Liver (tissue), 9 donors: ENCODE measurements around the gene CATSPERB. TPM values are rescaled to one million over a fixed set of nuclear protein-coding genes. Genes with fewer than 3 reads are reported as not detected.

Source experiments
- DNase-seq: peaks from one replicate; pipeline ENCODE4 v3.0.0-alpha.2; 2017; ENCODE audit warnings: low spot score
- H3K27ac ChIP-seq, 2 donors: one replicate each; pipeline ENCODE4 v1.7.0; 2013; ENCODE audit warnings: inconsistent platforms in 2 of 2, low read length in 2 of 2, control low read depth in 1 of 2, low read depth in 1 of 2, mild to moderate bottlenecking in 1 of 2
- H3K27me3 ChIP-seq, 4 donors: one replicate each; pipeline versions ENCODE4 v1.6.1 to v1.7.0; 2013; ENCODE audit warnings: low read length in 3 of 4, inconsistent platforms in 1 of 4, mild to moderate bottlenecking in 1 of 4, moderate library complexity in 1 of 4; ENCODE audit not compliant: control insufficient read depth in 4 of 4, insufficient read depth in 4 of 4
- H3K36me3 ChIP-seq, 4 donors: one replicate each; pipeline versions ENCODE4 v1.6.1 to v1.7.0; 2013; ENCODE audit warnings: low read length in 3 of 4, mild to moderate bottlenecking in 3 of 4, low read depth in 1 of 4, moderate library complexity in 1 of 4; ENCODE audit not compliant: control insufficient read depth in 4 of 4, insufficient read depth in 3 of 4
- H3K4me1 ChIP-seq, 4 donors: one replicate each; pipeline versions ENCODE4 v1.6.1 to v1.7.0; 2013; ENCODE audit warnings: low read length in 3 of 4, mild to moderate bottlenecking in 3 of 4, moderate library complexity in 1 of 4; ENCODE audit not compliant: control insufficient read depth in 4 of 4, insufficient read depth in 4 of 4
- H3K4me3 ChIP-seq, 3 donors: one replicate each; pipeline versions ENCODE4 v1.6.1 to v1.7.0; 2013; ENCODE audit warnings: low read length in 3 of 3, control low read depth in 1 of 3, low read depth in 1 of 3, mild to moderate bottlenecking in 1 of 3
- H3K9ac ChIP-seq, 2 donors: one replicate each; pipeline ENCODE4 v1.7.0; 2013; ENCODE audit warnings: low read length in 2 of 2, mild to moderate bottlenecking in 2 of 2, moderate library complexity in 2 of 2, control low read depth in 1 of 2, low read depth in 1 of 2
- H3K9me3 ChIP-seq, 4 donors: one replicate each; pipeline versions ENCODE4 v1.6.1 to v1.7.0; 2013; ENCODE audit warnings: low read length in 3 of 4; ENCODE audit not compliant: control insufficient read depth in 4 of 4
- EGR1 ChIP-seq, 2 donors: IDR thresholded peaks; 2 replicates each; pipeline ENCODE4 v1.6.1; 2016 to 2018; ENCODE audit warnings: antibody characterized with exemption in 2 of 2, low read depth in 2 of 2
- FOXA2 ChIP-seq: IDR thresholded peaks from 2 replicates; pipeline ENCODE4 v1.6.1; 2016; ENCODE audit warnings: antibody characterized with exemption
- GABPA ChIP-seq, 2 donors: IDR thresholded peaks in 1 of 2; conservative IDR thresholded peaks in 1 of 2; 2 replicates each; pipeline ENCODE4 v1.6.1; 2016; ENCODE audit warnings: antibody characterized with exemption in 2 of 2, mild to moderate bottlenecking in 1 of 2, moderate library complexity in 1 of 2
- HNF4G ChIP-seq: IDR thresholded peaks from 2 replicates; pipeline ENCODE4 v1.6.1; 2016; ENCODE audit warnings: antibody characterized with exemption
- JUND ChIP-seq, 2 donors: IDR thresholded peaks; 2 replicates each; pipeline ENCODE4 v1.6.1; 2016; ENCODE audit warnings: antibody characterized with exemption in 2 of 2
- NR2F2 ChIP-seq: IDR thresholded peaks from 2 replicates; pipeline ENCODE4 v1.6.1; 2016; ENCODE audit warnings: antibody characterized with exemption
- RAD21 ChIP-seq, 2 donors: IDR thresholded peaks; 2 replicates each; pipeline ENCODE4 v1.6.1; 2016; ENCODE audit warnings: antibody characterized with exemption in 2 of 2, mild to moderate bottlenecking in 2 of 2
- RXRA ChIP-seq, 2 donors: IDR thresholded peaks; 2 replicates each; pipeline ENCODE4 v1.6.1; 2017 to 2018; ENCODE audit warnings: antibody characterized with exemption in 2 of 2, mild to moderate bottlenecking in 1 of 2
- SP1 ChIP-seq: IDR thresholded peaks from 2 replicates; pipeline ENCODE4 v1.6.1; 2018; ENCODE audit warnings: antibody characterized with exemption, mild to moderate bottlenecking
- TAF1 ChIP-seq: conservative IDR thresholded peaks from 2 replicates; pipeline ENCODE4 v1.6.1; 2016; ENCODE audit warnings: antibody characterized with exemption, mild to moderate bottlenecking
- YY1 ChIP-seq: IDR thresholded peaks from 2 replicates; pipeline ENCODE4 v1.6.1; 2016; ENCODE audit warnings: antibody characterized with exemption, mild to moderate bottlenecking
- whole genome bisulfite sequencing: extraction: QIAGEN DNeasy Blood & Tissue Kit; methylation state at CpG from one replicate; pipeline ENCODE4 v1.1.7; 2013; 5-methylcytosine and 5-hydroxymethylcytosine counted together
- polyA plus RNA-seq, 2 donors: library from polyadenylated mRNA; stranded (reverse) in 1 of 2; unstranded in 1 of 2; fragments of 200-250 nt in 1 of 2; fragments of >200 nt in 1 of 2; fragmentation: Nextera tagmentation in 1 of 2; extraction: Ambion mirVana in 1 of 2; gene quantifications; one replicate each; pipeline versions ENCODE4 v1.2.1 to v1.2.3, GENCODE V29; 2013 to 2015
- total RNA-seq, 2 donors: library from RNA; depleted of rRNA; stranded (reverse); fragments of >200 nt; gene quantifications; one replicate each; pipeline ENCODE4 v1.2.3, GENCODE V29; 2014
- TF ChIP-seq, protein P1 (sequence below): IDR thresholded peaks from 2 replicates; pipeline ENCODE4 v1.6.1; 2016; ENCODE audit warnings: antibody characterized with exemption
- TF ChIP-seq, protein P2 (sequence below): fragments of 150-350 bp; IDR thresholded peaks from 2 replicates; pipeline ENCODE4 v1.5.1; 2017; ENCODE audit warnings: improper control_type of control experiment, low read depth, low read length; ENCODE audit not compliant: missing input control
- TF ChIP-seq, protein P3 (sequence below): IDR thresholded peaks from 2 replicates; pipeline ENCODE4 v1.6.1; 2016; ENCODE audit warnings: antibody characterized with exemption
- TF ChIP-seq, protein P4 (sequence below): IDR thresholded peaks from 2 replicates; pipeline ENCODE4 v1.6.1; 2016; ENCODE audit warnings: antibody characterized with exemption
- TF ChIP-seq, protein P5 (sequence below): IDR thresholded peaks from 2 replicates; pipeline ENCODE4 v1.6.1; 2016; ENCODE audit warnings: antibody characterized with exemption, mild to moderate bottlenecking
- donor health status: healthy.
- donor health status: healthy.
- donor health status: healthy.
- donor health status: healthy.
- donor health status: healthy.

CATSPERB gene
- total and polyA plus RNA-seq, 4 donors, result 0.01 to 0.59 (median 0.07) TPM; not detected in 1

DNA sequence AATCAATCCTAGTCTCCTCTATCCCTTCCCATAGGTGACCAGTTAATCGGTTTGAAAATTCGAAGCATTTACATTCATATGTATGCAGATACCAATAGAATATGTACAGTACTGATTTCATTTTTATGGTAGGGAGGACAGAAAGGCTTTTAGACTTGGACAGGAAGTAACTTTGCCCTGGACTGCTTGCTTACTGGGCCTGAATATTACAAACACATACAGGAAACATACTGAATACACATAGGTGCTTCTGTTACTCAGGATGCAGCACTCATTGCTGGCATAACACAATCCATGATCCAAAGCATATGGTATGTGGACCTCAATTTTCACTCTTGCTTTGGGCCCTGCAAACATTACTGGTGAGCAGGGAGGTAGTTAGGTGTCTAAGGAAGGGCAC is 71.1 kb downstream of the CATSPERB start:
- no peak for DNase-seq
- WGBS, result 92% methylated on average over 2 of the region's 2 CpGs
- Histone ChIP-seq H3K4me3 (no peak overlapping the region), H3K36me3 (no peaks in the 10 kb centered on the region), H3K9me3 (no peaks in the 10 kb centered on the region), H3K9ac (no peak overlapping the region), H3K27ac (no peak overlapping the region), H3K27me3 (no peaks in the 10 kb centered on the region), H3K4me1 (no peaks in the 10 kb centered on the region)
- TF ChIP-seq YY1 (no peak), NR2F2 (no peak), RAD21 (IDR thresholded peaks at IDR 0.05) (no peak), JUND (IDR thresholded peaks at IDR 0.05) (no peak), HNF4G (no peak), TAF1 (no peak), GABPA (IDR thresholded peaks at IDR 0.05 in 1 of 2, conservative IDR thresholded peaks at IDR 0.05 in 1 of 2) (no peak), EGR1 (IDR thresholded peaks at IDR 0.05; ENCODE audit: low read depth in 2 of 2) (no peak), RXRA (IDR thresholded peaks at IDR 0.05) (no peak), FOXA2 (no peak), SP1 (no peak)
- TF ChIP-seq, protein P1, sequence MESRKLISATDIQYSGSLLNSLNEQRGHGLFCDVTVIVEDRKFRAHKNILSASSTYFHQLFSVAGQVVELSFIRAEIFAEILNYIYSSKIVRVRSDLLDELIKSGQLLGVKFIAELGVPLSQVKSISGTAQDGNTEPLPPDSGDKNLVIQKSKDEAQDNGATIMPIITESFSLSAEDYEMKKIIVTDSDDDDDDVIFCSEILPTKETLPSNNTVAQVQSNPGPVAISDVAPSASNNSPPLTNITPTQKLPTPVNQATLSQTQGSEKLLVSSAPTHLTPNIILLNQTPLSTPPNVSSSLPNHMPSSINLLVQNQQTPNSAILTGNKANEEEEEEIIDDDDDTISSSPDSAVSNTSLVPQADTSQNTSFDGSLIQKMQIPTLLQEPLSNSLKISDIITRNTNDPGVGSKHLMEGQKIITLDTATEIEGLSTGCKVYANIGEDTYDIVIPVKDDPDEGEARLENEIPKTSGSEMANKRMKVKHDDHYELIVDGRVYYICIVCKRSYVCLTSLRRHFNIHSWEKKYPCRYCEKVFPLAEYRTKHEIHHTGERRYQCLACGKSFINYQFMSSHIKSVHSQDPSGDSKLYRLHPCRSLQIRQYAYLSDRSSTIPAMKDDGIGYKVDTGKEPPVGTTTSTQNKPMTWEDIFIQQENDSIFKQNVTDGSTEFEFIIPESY, result no peak
- TF ChIP-seq, protein P2, sequence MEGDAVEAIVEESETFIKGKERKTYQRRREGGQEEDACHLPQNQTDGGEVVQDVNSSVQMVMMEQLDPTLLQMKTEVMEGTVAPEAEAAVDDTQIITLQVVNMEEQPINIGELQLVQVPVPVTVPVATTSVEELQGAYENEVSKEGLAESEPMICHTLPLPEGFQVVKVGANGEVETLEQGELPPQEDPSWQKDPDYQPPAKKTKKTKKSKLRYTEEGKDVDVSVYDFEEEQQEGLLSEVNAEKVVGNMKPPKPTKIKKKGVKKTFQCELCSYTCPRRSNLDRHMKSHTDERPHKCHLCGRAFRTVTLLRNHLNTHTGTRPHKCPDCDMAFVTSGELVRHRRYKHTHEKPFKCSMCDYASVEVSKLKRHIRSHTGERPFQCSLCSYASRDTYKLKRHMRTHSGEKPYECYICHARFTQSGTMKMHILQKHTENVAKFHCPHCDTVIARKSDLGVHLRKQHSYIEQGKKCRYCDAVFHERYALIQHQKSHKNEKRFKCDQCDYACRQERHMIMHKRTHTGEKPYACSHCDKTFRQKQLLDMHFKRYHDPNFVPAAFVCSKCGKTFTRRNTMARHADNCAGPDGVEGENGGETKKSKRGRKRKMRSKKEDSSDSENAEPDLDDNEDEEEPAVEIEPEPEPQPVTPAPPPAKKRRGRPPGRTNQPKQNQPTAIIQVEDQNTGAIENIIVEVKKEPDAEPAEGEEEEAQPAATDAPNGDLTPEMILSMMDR, result no peak
- TF ChIP-seq, protein P3, sequence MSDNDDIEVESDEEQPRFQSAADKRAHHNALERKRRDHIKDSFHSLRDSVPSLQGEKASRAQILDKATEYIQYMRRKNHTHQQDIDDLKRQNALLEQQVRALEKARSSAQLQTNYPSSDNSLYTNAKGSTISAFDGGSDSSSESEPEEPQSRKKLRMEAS, result no peak
- TF ChIP-seq, protein P4, sequence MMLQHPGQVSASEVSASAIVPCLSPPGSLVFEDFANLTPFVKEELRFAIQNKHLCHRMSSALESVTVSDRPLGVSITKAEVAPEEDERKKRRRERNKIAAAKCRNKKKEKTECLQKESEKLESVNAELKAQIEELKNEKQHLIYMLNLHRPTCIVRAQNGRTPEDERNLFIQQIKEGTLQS, result no peak
- TF ChIP-seq, protein P5, sequence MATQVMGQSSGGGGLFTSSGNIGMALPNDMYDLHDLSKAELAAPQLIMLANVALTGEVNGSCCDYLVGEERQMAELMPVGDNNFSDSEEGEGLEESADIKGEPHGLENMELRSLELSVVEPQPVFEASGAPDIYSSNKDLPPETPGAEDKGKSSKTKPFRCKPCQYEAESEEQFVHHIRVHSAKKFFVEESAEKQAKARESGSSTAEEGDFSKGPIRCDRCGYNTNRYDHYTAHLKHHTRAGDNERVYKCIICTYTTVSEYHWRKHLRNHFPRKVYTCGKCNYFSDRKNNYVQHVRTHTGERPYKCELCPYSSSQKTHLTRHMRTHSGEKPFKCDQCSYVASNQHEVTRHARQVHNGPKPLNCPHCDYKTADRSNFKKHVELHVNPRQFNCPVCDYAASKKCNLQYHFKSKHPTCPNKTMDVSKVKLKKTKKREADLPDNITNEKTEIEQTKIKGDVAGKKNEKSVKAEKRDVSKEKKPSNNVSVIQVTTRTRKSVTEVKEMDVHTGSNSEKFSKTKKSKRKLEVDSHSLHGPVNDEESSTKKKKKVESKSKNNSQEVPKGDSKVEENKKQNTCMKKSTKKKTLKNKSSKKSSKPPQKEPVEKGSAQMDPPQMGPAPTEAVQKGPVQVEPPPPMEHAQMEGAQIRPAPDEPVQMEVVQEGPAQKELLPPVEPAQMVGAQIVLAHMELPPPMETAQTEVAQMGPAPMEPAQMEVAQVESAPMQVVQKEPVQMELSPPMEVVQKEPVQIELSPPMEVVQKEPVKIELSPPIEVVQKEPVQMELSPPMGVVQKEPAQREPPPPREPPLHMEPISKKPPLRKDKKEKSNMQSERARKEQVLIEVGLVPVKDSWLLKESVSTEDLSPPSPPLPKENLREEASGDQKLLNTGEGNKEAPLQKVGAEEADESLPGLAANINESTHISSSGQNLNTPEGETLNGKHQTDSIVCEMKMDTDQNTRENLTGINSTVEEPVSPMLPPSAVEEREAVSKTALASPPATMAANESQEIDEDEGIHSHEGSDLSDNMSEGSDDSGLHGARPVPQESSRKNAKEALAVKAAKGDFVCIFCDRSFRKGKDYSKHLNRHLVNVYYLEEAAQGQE, result no peak

DNA sequence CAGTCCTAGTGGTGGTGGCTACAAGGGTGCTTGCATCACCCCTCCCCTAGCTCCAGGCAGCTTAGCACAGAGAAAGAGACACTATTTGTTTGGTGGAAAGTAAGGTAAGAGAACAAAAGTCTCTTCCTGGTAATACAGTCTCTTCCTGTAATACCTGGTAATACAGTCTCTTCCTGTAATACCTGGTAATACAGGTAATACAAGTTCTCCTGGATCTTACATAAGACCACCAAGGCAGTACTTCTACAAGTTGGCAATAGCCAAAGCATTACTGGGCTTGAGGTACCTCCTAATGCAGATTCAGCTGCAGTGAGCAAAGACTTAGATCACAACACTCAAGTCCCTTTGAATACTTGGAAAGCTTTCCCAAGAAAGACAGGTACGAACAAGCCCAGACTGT is 77.0 kb downstream of the CATSPERB start:
- H3K4me1 ChIP-seq, result no peaks in the 10 kb centered on the region
- no peak for TF ChIP-seq SP1
- no peak for TF ChIP-seq YY1
- TF ChIP-seq GABPA (IDR thresholded peaks at IDR 0.05 in 1 of 2, conservative IDR thresholded peaks at IDR 0.05 in 1 of 2), result no peak
- TF ChIP-seq RXRA (IDR thresholded peaks at IDR 0.05), result no peak
- TF ChIP-seq, protein P4, result no peak
- TF ChIP-seq EGR1 (IDR thresholded peaks at IDR 0.05; ENCODE audit: low read depth in 2 of 2), result no peak
- TF ChIP-seq, protein P2, result no peak
- no peak for TF ChIP-seq JUND (IDR thresholded peaks at IDR 0.05)
- TF ChIP-seq RAD21 (IDR thresholded peaks at IDR 0.05), result no peak
- no peak for TF ChIP-seq TAF1
- TF ChIP-seq NR2F2, result no peak
- TF ChIP-seq, protein P1, result no peak
- no peak for DNase-seq

More for the DNA sequence above, 77.0 kb downstream of the CATSPERB start:
- Histone ChIP-seq H3K36me3 (no peaks in the 10 kb centered on the region), H3K27me3 (no peaks in the 10 kb centered on the region), H3K9ac (no peak overlapping the region), H3K27ac (no peak overlapping the region), H3K4me3 (no peak overlapping the region), H3K9me3 (no peaks in the 10 kb centered on the region)
- WGBS, result 95% methylated on average over 1 of the region's 1 CpG
